HG03457 (cell line): ENCODE measurements around the gene ADAMTS7.
"Not testable (repeated sequence)": the region's sequence is repeated elsewhere in the genome, so short reads cannot be mapped to it uniquely, and the experiment has no call there.

Source experiments
- ATAC-seq: cut with Tn5 transposase; IDR thresholded peaks from one replicate; pipeline ENCODE4 v1.9.1; 2021; ENCODE audit warnings: moderate number of reproducible peaks; ENCODE audit not compliant: unreplicated experiment

Gene ADAMTS7

DNA sequence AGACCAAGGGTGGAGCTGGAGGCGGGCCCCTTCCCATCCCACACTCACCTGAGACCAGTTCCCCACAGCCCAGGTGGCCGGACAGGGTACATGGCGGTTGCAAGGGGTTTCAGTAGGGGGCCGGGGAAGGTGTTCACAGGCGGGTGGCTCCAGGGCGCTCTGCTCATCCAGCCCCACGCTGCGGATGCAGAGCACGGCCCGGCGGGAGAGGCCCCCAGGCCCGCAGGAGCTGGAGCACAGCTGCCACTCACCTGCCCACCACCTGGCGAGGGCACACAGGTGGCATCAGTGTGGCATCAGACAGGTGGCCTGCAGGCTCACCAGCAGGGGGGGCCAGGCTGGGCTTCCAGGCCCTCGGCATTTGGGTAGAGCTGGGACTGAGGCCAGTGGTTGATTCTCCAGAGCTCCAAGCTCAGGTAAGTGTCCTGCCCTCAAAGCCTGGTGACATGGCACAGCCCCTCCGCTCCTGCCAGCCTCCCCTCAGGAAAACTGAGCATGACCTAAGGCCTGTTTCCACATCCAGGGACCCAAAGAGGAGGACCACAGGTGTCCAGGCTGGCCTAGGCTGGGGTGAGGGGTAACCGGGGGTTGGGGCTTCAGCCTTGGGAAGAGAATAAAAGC, 43.8 kb downstream of the ADAMTS7 start:
- no peak for ATAC-seq

DNA sequence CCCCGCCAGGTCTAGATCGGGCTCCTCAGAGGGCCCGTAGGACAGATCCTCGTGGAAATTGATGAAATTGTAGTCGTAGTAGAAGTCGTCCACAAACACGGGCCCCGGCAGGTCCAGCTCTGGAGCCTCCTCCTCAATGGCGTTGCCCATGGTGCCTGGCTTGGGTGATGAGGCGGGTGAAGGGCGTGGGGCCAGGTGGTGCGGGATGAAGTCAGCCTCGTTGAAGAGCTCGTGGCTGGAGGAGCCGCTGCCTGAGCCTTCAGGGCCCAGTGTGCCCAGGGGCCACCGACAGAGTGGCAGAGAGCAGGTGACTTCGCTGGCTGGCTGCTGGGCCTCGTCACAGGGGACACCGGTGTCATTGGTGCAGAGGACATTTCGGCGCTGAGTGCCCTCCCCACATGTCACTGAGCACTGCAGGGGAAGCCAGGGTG, 44.6 kb downstream of the ADAMTS7 start:
- ATAC-seq, result not testable (repeated sequence)

DNA sequence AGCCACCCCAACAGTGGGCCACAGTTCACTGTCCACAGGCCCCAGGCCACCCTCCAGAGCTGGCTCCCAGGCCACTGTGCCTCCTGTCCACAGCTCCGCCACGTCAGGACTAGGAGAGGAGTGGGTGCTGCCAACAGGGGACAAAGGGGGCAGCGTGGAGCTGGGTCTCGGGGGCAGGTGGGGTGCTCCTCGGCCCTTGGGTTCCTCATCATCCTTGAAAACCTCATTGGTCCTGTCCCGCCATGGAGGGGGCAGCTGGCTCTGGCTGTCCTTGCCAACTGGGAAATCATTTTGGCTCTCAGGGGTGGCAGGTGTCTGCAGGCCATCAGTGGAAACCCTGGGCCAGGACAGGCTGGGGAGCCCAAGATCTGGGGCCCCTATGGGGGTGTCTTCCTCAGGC, 45.2 kb downstream of the ADAMTS7 start:
- no peak for ATAC-seq

DNA sequence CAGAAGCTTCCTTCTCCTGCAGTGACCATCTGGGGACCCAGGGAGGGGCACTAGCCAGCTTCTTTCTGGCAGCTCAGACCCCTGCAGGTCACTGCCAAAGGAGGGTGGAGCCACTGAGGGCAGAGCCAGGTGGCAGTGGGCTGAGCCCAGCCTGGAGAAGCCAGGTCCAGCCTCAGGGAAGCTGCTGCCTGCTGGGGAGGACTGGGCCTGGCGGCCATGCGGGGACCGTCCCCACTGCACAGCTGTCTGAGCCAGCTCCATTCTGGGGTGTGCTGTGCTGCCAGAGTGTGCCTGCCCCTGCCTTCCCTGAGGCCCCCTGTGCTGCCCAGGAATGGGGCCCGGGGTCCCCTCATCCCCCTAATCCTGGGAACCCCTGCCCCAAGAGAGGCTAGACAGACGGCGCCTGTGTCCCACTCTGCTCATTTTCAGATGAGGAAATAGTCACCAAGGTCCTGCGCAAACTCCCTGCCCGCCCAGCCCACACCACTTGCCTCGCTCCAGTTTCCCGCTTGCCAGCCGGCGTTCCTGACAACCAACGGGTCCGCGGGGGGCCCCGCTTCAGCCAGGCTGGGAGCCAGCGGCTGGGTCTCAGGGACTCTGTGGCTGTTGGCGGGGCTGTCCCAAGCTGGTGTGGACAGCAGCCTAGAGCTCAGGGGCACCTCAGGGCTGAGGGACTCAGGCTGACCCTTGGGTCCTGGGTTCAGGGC, 46.0 kb downstream of the ADAMTS7 start:
- ATAC-seq, result not testable (repeated sequence)

- not testable (repeated sequence) for ATAC-seq
These were observed 46.7 kb downstream of the ADAMTS7 start for GRCh38 chr15:78764340-78765153.

GRCh38 chr15:78763796-78764241, 47.4 kb downstream of the ADAMTS7 start:
- ATAC-seq, result no peak

GRCh38 chr15:78762985-78763795, 48.1 kb downstream of the ADAMTS7 start:
- no peak for ATAC-seq

DNA sequence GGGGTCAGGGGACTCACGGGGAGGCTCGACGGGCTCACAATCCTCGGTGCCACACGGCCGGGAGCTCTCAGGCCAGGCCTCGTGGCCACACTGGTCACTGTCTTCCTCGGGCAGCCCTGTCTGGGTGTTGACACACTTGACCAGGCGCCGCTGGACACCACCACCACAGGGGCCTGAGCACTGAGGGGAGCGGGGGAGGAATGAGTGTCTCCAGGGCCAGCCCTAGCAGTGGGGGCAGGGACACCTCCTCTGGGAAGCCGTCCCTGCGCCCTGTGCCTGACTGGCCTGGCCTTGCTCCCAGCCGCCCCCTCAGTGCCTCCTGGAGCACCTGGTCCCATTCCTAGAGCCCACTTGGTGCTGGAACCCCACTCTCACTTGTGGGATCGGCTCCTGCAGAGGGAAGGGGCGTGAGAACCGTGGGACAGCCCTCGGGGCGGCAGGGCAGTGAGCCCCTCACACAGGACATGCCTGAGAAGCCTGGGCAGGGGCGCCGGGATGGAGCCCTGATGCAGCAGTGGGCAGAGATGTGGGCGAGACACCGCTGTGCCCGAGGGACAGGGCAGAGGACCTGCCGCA, 48.8 kb downstream of the ADAMTS7 start:
- ATAC-seq, result not testable (repeated sequence)

GRCh38 chr15:78761891-78762385, 49.3 kb downstream of the ADAMTS7 start:
- ATAC-seq, result no peak

- ATAC-seq, result not testable (repeated sequence)
These were observed 49.8 kb downstream of the ADAMTS7 start for GRCh38 chr15:78761475-78761874.

DNA sequence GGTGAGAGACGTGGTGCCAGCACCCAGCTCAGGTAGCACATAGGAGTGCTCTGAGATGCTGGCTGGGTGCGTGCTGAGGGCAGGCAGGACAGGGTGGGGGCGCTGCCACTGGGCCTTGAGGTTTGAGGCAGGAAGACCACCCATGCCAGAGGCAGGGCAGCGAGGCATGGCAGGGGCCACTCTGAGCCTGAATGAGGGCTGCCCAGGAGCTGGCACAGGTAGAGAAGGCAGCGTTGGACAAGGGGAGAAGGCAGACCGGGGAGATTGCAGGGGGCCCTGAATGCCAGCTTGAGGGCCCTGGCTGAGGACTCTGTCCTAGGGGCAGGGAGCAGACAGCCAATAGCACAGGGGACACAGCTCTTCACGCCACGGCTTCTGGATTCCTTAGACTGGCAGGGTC, 50.2 kb downstream of the ADAMTS7 start:
- ATAC-seq, result no peak

GRCh38 chr15:78760091-78760882, 51.0 kb downstream of the ADAMTS7 start:
- not testable (repeated sequence) for ATAC-seq

GRCh38 chr15:78759361-78759998, 51.8 kb downstream of the ADAMTS7 start:
- ATAC-seq, result not testable (repeated sequence)

DNA sequence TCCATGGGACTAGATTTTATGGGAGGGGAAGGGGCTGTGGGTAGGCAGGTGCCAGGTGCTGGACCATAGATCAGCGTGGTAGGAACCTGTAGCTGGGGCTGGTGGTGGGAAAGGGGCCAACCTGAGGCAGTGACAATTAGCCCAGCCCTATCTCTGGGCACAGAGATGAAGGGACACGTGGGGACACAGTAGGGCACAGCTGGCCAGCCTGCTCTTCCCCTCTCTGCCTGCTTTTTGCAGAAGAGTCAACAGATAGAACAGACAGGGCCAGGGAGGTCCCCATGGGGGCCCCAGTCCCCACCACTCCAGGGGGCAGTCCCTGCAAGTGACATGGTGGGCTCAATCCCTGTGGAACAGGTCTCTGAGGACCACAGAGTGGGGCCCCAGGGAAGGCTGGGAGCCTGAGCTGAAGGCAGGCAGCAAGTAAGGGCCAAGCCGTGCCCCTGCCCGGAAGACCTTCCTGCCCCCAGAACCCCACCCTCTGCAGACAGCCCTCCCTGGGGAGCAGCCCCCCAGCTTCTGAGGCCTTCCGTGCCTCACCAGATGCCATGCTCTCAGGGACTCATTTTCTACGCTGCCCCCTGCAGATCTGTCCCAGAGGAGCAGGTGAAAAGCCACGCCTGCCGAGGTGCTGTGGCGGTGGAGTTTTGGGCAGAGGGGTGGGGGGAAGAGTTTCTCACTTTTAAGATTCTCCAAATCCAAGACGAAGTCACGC, 52.6 kb downstream of the ADAMTS7 start:
- not testable (repeated sequence) for ATAC-seq

DNA sequence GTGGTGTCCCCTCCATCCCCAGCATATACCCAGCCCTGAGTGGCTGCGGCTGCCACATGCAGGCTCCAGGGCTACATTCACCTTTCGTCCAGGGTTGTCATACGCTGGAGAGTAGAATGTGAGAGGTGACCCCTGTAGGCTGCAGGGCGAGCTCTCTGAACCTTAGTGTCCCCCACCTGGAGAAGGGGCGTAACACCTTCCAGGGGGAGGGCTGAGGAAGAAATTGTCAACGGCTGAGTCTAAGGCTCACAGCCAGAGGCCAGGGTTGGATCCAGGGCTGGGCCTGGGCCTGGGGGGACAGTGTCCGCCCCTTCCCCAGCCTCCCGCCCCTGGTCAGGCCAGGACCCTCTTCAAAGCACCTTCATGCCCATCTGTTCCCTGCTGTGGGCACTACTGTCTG, 53.2 kb downstream of the ADAMTS7 start:
- not testable (repeated sequence) for ATAC-seq

DNA sequence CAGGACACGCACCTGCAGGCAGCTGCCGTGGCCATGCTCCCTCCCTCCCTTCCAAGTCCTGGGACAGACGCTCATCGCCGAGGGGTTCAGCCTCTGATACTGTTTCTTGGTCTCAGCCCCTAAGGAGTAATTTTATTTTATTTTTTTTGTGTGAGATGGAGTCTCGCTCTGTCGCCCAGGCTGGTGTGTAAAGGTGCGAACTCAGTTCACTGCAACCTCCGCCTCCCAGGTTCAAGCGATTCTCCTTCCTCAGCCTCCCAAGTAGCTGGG, 53.7 kb downstream of the ADAMTS7 start:
- no peak for ATAC-seq

GRCh38 chr15:78756781-78757635, 54.3 kb downstream of the ADAMTS7 start:
- ATAC-seq, result peak; percentile 50
